H1 (cell line): ENCODE data around the gene TBC1D4. TPM values are rescaled to one million over a fixed set of nuclear protein-coding genes. Genes with fewer than 3 reads are reported as not detected.

Source experiments
- BRCA1 ChIP-seq: IDR thresholded peaks from 2 replicates; pipeline ENCODE4 v1.6.1; 2012; ENCODE audit warnings: low read depth, low read length, improper control_type of control experiment
- CBX5 ChIP-seq: fragments of 300-800, 300-1000 bp; sonication (generic); IDR thresholded peaks from 2 replicates; pipeline ENCODE4 v1.7.1; 2016; ENCODE audit warnings: antibody characterized with exemption, low read length, low read depth
- CHD2 ChIP-seq: IDR thresholded peaks from 2 replicates; pipeline ENCODE4 v1.6.1; 2012; ENCODE audit warnings: low read length, improper control_type of control experiment
- HDAC6 ChIP-seq: IDR thresholded peaks from one replicate; pipeline ENCODE4 v1.7.1; 2012; ENCODE audit warnings: low read depth, mild to moderate bottlenecking, inconsistent platforms, low read length, moderate library complexity
- MAX ChIP-seq: IDR thresholded peaks from 2 replicates; pipeline ENCODE4 v1.6.1; 2012; ENCODE audit warnings: inconsistent platforms
- RAD21 ChIP-seq, 2 experiments: IDR thresholded peaks in 1 of 2; conservative IDR thresholded peaks in 1 of 2; 2 replicates each; pipeline ENCODE4 v1.6.1; 2011; ENCODE audit warnings: low read depth in 2 of 2, low read length in 2 of 2, improper control_type of control experiment in 1 of 2, inconsistent platforms in 1 of 2, mild to moderate bottlenecking in 1 of 2, moderate library complexity in 1 of 2
- RNF2 ChIP-seq: fragments of 200-900, 300-1000 bp; sonication (generic); IDR thresholded peaks from 2 replicates; pipeline ENCODE4 v1.7.1; 2016; ENCODE audit warnings: borderline replicate concordance, low read depth, mild to moderate bottlenecking, antibody characterized with exemption, low read length; ENCODE audit not compliant: poor library complexity, severe bottlenecking; ENCODE audit errors: missing control alignments
- TCF12 ChIP-seq: IDR thresholded peaks from 2 replicates; pipeline ENCODE4 v1.6.1; 2011; ENCODE audit warnings: low read depth, mild to moderate bottlenecking, low read length
- polyA plus RNA-seq, 7 experiments: library from polyadenylated mRNA; depleted of rRNA in 3 of 7; stranded (reverse) in 5 of 7; unstranded in 2 of 7; fragments of >200 nt in 5 of 7; fragments of 200-250 nt in 2 of 7; gene quantifications; 1 replicate in 5 of 7; 2 replicates in 1 of 7; 4 replicates in 1 of 7; pipeline versions ENCODE4 v1.2.1 to v1.2.3, GENCODE V29; 2011 to 2013; ENCODE audit warnings: missing spikeins in 2 of 7, mixed read lengths in 2 of 7
- total RNA-seq: library from RNA; stranded (reverse); fragmentation: NEBNext Ultra II Directional; extraction: Animal tissue kit (Norgen Biotek cat#: 25700); gene quantifications from 2 replicates; pipeline ENCODE4 v1.2.1, GENCODE V29; 2021

TBC1D4 gene
- total and polyA plus RNA-seq, 2 of the 8 experiments (the other 6 are each of a cell fraction or from before 2014, with no cell fraction given) = 16.7 to 39.0 TPM

GRCh38 chr13:75508002-75508548 is 26.1 kb upstream of the TBC1D4 start (continued):
- TF ChIP-seq CHD2 (no peak), HDAC6 (no peak), RAD21 (IDR thresholded peaks at IDR 0.05 in 1 of 2, conservative IDR thresholded peaks at IDR 0.05 in 1 of 2; ENCODE audit: low read depth in 2 of 2, low read length in 2 of 2) (no peak), TCF12 (no peak), MAX (no peak), CBX5 (no peak), BRCA1 (no peak), RNF2 (no peak)
